ENCODE data around the gene OSBPL7. TPM values are rescaled to one million over a fixed set of nuclear protein-coding genes. Genes with fewer than 3 reads are reported as not detected.

The OSBPL7 gene
- total and polyA plus RNA-seq, 2 of the 8 experiments (the other 6 are each of a cell fraction or from before 2014, with no cell fraction given), result 7.2 to 8.9 TPM

DNA sequence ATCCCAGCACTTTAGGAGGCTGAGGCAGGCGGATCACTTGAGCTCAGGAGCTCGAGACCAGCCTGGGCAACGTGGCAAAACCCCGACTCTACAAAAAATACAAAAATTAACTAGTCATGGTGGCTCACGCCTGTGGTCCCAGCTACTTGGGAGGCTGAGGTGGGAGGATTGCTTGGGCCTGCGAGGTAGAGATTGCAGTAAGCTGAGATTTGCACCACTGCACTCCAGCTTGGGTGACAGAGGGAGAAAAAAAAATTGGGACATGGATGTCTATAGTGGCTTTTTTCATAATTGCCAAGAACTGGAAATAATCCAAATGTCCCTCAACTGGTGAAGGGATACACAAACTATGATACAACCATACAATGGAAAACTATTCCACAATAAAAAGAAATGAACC lies 28.6 kb downstream of the OSBPL7 start (continued):
- TF ChIP-seq, protein P1, sequence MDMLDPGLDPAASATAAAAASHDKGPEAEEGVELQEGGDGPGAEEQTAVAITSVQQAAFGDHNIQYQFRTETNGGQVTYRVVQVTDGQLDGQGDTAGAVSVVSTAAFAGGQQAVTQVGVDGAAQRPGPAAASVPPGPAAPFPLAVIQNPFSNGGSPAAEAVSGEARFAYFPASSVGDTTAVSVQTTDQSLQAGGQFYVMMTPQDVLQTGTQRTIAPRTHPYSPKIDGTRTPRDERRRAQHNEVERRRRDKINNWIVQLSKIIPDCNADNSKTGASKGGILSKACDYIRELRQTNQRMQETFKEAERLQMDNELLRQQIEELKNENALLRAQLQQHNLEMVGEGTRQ (IDR thresholded peaks at IDR 0.05; ENCODE audit: low read length), result no peak
- no peak for TF ChIP-seq BRCA1 (IDR thresholded peaks at IDR 0.05; ENCODE audit: low read depth, low read length)
- TF ChIP-seq SP1 (IDR thresholded peaks at IDR 0.05; ENCODE audit: low read depth, low read length), result no peak
- TF ChIP-seq TEAD4 (IDR thresholded peaks at IDR 0.05; ENCODE audit: low read depth, low read length), result no peak
